Ovary (tissue), 3 donors: Measurements from ENCODE around the gene HK1.

Experiments
- EP300 ChIP-seq: sonication (generic); formaldehyde crosslinking; IDR thresholded peaks from one replicate; pipeline ENCODE4 v1.6.1; 2017; ENCODE audit warnings: antibody characterized with exemption
- TF ChIP-seq, protein P1 (sequence below), 3 donors: fragments of 450-650 bp in 2 of 3; fragments of 200-600 bp in 1 of 3; IDR thresholded peaks; one replicate each; pipeline versions ENCODE4 v1.5.1 to v1.8.0; 2016 to 2022; ENCODE audit warnings: antibody characterized with exemption in 3 of 3, mild to moderate bottlenecking in 1 of 3
- donor health status: DM: no; HTN: no; CAD: no.

DNA sequence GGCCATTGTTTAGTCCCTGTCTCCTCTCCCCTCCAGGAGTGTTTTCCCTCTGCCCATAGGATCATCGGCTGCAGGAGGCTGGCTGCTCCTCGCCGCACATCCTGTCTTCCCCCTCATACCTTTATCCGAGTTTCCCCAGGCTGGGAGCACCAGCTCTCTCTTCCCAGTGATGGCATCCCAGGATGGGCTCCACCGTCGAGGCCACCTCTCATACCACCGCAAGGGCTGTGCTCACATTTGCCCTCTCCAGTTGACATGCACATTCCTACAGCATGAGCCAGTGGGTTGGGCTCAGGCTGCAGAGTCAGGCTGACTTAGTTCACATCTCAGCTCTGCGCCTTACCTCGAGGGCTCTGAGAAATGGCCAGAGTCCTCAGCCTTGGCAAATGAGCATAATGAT lies 46.0 kb upstream of the HK1 start:
- TF ChIP-seq, protein P1, sequence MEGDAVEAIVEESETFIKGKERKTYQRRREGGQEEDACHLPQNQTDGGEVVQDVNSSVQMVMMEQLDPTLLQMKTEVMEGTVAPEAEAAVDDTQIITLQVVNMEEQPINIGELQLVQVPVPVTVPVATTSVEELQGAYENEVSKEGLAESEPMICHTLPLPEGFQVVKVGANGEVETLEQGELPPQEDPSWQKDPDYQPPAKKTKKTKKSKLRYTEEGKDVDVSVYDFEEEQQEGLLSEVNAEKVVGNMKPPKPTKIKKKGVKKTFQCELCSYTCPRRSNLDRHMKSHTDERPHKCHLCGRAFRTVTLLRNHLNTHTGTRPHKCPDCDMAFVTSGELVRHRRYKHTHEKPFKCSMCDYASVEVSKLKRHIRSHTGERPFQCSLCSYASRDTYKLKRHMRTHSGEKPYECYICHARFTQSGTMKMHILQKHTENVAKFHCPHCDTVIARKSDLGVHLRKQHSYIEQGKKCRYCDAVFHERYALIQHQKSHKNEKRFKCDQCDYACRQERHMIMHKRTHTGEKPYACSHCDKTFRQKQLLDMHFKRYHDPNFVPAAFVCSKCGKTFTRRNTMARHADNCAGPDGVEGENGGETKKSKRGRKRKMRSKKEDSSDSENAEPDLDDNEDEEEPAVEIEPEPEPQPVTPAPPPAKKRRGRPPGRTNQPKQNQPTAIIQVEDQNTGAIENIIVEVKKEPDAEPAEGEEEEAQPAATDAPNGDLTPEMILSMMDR (IDR thresholded peaks at IDR 0.05): no peak
- TF ChIP-seq EP300: no peak
